CD4-positive, alpha-beta T cell treated with Interleukin-6 for 4 hours (primary cell): ENCODE measurements around the gene SOX6.
"Not testable (repeated sequence)": the region's sequence is repeated elsewhere in the genome, so short reads cannot be mapped to it uniquely, and the experiment has no call there.

Source experiments
- DNase-seq: peaks from one replicate; pipeline ENCODE4 v3.0.0-alpha.2; 2020; ENCODE audit warnings: mixed read lengths

The SOX6 gene

DNA sequence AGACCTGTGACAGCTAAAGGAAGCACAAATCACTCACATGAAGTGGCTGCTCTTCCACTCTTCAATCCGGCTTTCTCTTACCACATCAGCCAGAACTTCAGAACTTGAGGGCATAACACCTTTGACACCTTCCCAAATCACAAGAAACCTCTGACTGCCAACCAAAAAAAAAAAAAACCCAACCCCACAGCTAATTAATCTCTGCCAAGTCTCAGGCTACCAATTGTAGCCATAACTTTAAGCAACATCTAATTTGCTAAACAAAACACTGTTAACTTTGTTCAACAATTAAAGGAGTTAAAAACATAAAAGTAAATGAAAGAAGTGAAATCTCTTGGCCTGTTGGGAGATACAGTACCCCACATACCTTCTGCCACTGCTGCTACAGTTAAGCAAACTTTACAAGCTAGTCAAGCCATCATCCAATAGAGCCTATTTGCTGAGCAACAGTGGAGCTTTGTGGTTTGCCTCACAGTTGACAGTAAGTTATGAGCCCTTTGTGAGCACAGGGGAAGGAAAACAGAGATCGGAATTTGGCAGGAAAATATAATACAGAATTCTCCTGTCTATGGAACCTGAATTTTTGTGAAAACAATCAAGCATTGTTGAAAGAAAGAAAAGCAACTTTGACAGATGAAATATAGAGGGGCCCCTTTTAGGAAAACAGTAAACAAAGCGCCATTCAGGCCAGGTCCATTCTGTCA lies at the start of gene SOX6:
SOX6 (minus strand) TSS at position 490 of the 704 bp plus-strand sequence. CDS start 15,298 bp downstream, outside the sequence.
- no peak for DNase-seq

GRCh38 chr11:16404781-16405285 lies 48.5 kb upstream of the SOX6 start:
- DNase-seq = no peak

GRCh38 chr11:16403851-16404250 lies 47.5 kb upstream of the SOX6 start:
- no peak for DNase-seq

- no peak for DNase-seq
Observed at GRCh38 chr11:16403448-16403803, 47.1 kb upstream of the SOX6 start.

DNA sequence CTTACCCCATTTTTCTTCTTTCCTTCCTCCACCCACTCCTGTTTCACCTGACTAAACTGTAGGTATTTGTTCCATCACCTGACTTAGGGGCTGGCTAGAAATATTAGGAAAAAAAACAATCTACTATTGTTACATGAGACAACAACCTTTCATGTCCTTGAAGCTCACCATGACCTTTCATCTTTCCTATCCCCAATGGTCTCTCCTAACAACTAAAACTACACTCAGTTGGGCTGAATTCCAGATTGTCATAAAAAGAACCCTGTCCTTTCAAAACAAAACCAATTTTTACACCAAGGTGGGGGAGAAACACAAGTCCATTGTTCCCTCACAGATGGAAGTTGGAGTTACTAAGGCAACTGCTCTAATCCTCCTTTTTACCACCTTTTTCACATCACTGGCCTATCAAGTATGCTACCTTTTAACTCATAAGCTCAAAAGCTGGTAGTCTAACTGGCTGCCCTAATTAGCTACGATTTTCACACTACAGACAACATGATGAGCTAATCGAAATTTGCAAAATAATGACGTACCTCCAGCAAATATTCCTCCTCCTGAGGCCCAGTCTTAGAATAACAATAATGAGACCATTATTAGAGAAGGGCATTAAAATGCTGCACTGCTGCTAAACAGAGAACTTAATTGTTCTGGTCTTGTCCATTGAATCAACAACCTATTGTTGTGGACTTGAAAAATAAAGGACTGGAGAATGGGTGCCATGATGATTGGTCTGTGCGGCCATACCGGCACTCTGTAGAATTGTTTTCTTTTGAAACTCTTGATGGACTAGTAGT lies 46.5 kb upstream of the SOX6 start:
- DNase-seq = no peak

- DNase-seq = no peak
Observed at GRCh38 chr11:16397390-16397789, 41.0 kb upstream of the SOX6 start.

GRCh38 chr11:16395601-16396000 lies 39.3 kb upstream of the SOX6 start:
- no peak for DNase-seq

DNA sequence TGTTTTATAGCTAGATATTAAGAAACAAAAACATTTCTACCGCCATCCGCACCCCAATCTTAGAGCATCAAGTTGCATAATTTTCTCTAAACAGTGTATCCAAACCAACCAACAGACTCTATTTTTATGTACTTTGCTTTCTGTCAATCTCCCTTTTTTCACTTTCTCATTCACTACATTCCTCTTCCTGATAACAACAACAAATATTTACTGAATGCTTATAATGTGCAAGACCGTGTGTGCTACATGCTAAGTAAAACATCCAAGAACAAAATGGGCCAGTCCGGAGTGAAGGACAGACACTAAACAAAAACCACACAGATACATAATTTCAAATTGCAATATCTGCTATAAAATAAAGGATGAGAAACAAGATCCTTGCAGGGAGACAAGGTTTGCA lies 38.6 kb upstream of the SOX6 start:
- no peak for DNase-seq

DNA sequence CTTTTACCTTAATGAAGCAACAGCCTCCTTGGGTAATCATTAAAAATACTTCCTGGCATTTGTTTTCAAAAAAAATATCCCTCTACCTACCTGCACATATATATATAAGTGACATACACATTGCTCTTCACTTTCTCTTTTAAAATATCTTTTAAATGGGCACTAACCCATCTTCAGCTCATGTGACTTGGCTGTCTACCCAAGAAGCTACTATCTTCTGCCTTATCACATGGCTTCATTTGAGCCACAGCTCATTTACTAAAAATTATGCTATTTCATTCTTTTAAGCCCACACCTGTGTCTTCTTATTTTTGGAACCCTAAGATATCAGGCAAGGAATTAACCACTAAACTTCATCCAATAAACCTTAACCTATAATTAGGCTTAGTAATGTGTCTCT lies 37.0 kb upstream of the SOX6 start:
- no peak for DNase-seq

DNA sequence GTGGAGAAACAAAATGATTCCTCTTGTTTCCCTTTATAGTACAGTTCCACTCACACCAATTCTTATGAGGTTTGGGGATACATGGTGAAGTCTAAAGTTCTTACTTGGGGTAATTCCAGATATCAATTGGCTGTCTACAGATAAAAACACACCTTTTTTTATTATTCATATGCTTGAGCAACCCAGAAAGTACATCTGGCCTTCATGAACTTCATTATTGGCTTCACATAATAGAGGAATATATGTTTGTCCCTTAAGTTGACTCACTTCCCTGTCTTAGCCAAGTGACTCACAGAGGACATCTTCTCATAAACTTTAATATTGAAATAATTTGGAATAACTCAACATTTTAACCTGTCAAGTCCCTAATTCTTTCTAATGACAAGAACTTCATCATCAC lies 36.3 kb upstream of the SOX6 start:
- DNase-seq = no peak

- not testable (repeated sequence) for DNase-seq
Observed at GRCh38 chr11:16390826-16391225, 34.5 kb upstream of the SOX6 start.

- DNase-seq = no peak
Observed at GRCh38 chr11:16385099-16385498, 28.8 kb upstream of the SOX6 start.

DNA sequence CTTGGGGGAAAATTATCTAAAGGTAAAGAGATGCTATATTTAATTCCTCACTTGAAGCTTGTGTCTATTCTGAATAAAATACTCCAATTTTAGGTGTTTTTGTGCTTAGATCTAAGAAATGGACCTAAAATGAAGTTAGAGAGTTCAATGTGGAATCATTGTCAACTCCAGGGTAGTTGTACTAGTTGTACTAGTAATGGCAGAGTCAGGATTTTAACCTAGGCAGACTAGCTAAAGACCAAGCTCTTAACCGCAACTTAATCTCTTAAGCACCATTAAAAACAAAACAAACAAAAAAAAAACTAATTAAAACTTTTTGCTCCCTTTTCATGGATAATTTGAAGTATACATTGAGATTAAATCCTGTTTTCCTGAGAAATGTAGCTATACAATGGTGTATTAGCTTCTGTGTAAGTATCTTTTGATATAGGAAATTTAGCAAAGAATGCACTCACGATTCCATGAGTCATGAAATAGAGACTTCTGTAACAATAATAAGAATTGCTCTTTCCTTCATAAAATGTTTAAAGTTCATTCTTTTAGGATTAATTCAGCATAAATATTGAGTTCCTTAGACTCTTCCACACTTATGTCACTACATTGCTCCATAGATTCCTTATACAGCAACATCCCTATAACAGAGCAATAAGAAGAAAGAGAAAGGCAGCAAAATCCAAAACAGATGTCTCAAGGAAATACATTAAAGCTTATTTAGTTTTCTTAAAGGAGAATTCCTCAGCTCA lies 26.5 kb upstream of the SOX6 start:
- no peak for DNase-seq

DNA sequence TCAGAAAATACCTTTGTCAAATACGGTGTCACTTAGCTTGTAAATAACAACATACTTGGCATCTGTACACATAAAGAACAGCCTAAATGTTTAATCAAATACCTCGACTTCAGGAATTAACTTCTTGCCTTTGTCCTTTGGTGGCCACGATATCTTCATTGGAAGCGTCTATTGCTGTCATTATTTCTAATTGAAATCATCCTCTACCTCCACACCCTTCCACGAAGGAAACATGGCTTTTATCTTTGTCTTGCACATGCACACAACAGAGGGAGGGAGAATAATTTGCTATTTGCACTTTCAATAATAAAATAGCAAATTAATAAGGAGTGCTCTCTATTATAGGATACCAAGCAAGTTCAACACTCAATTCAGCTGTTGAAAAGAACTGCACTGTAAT lies 25.8 kb upstream of the SOX6 start:
- no peak for DNase-seq

GRCh38 chr11:16380941-16381568 lies 24.7 kb upstream of the SOX6 start:
- no peak for DNase-seq

- no peak for DNase-seq
Observed at GRCh38 chr11:16378906-16379305, 22.6 kb upstream of the SOX6 start.

DNA sequence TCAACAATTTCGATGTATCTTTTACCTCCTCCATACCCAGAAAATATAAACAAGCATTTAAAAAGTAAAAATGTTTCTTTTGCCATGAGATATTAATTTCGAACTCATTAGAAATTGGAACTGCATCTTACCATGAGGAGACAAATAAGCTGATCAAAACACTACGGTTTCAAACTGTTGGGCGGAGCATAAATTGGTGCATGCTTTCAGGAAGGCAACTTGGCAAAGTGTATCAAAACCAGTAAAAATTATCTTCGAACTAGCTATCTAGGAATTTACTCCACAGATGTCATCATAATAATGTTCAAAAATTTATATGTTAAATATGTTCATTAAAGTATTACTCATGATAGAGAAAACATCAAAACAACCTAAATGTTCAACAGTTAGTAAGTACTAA lies 21.4 kb upstream of the SOX6 start:
- DNase-seq = no peak

DNA sequence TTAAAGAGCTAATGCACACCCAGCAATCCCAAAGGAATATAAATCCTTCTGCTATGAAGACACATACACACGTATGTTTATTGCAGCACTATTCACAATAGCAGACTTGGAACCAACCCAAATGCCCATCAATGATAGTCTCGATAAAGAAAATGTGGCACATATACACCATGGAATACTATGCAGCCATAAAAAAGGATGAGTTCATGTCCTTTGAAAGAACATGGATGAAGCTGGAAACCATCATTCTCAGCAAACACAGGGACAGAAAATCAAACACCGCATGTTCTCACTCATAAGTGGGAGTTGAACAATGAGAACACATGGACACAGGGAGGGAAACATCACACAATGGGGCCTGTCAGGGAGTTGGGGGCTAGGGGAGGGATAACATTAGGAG lies 19.3 kb upstream of the SOX6 start:
- DNase-seq = not testable (repeated sequence)

GRCh38 chr11:16373768-16374167 lies 17.4 kb upstream of the SOX6 start:
- DNase-seq = no peak

- DNase-seq = no peak
Observed at GRCh38 chr11:16372355-16372754, 16.0 kb upstream of the SOX6 start.

GRCh38 chr11:16367252-16367651 lies 10.9 kb upstream of the SOX6 start:
- DNase-seq = no peak

DNA sequence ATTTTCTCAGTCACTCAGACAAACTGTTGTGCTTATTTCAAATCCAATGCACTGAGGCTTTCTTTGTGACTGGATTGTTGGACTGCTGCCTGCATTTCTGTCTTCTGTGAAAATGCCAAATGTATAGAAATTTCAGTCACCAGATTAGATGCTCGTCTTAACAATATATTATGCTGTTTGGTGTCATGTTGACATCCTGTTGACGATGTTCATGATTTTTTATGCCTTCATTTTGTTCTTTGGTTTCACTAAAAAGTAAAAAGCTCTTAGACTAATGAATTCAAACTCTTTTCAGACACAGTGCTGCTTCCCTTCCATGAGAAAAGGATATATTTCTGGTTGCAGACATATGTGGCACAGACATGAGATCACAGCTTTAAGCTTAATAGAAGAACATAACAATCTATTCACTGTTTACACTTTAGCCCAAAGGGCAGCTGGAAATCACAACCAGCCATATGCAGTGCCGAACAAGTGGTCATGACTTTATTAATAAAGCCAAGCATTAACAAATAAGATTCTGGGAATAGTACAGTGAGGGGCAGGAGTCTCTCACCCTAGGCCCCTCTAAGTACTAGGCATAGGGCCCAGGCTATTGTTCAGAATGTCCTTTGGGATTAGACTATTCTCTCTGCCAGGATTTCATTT lies 9.4 kb upstream of the SOX6 start:
- DNase-seq = no peak

- DNase-seq = no peak
Observed at GRCh38 chr11:16364254-16364653, 7.9 kb upstream of the SOX6 start.
